Measurements from ENCODE around the gene PSMG3.
"Not testable (repeated sequence)": the region's sequence is repeated elsewhere in the genome, so short reads cannot be mapped to it uniquely, and the experiment has no call there.

PSMG3 gene

DNA sequence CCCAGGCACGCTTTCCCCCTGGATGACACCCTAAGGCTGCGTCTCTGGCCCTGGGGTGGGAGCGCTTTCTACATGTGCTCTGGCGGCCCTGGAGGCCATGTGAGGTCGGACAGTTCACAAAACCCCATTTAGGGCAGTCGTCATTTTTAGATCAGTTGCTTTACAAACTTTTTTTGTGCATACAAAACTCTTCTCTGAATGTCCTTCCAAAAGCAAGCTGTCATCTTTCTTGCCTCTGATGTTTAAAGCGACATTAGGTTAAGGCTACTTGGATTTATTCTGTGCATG, 33.4 kb downstream of the PSMG3 start:
- no peak for DNase-seq (ENCODE audit: extremely low read depth in 1 of 2, low read depth in 1 of 2)

DNA sequence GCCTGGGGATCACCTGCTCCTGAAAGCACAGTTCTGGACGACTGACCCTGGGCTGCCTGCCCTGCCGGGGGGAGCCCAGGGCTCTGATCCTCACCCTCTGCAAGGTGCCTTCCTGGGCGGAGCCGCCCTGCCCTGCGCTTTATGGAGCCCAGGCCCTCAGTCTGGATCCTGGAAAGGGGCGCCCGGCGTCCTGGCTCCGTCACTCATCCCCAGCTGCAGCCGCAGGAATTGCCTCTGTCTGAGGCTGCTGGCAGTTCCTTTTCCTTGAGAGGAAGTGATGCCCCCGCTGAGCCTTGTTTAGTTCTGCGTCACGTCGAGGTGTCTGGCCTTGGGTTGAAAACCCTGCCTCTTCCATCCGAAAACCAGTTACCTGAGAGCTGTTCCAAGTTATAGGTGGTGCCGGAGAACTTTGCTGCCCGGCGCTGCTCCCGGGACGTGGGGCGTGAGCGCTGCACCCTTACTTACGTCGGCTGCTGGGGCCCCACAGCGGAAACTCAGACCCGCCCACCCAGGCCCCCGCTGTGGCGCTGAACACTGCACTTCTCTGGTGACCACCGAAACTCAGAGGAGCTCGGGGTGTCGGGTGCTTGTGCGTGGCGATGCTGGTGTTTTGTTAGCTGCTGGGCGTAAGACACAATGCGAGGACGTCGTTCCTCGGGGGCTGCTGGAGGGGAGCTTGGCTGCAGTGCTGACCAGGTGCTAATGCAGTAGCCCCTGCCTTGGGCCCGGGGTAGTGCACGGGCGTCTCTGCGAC, 34.0 kb downstream of the PSMG3 start:
- no peak for DNase-seq (ENCODE audit: extremely low read depth in 1 of 2, low read depth in 1 of 2)

DNA sequence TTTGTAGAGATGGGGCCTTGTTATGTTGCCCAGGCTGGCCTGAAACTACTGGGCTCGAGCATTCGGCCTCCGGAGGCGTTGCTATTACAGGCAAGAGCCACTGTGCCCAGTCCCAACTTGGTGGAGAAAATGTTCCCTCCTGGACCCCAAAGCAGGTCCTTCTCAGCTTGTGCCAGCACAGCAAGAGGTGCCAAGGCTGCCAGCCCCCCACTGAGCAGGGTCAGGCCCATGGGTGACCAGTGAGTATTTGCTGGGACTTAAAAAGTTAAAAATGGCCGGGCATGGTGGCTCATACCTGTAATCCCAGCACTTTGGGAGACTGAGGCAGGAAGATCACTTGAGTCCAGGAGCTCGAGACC, 34.8 kb downstream of the PSMG3 start:
- no peak for DNase-seq (ENCODE audit: extremely low read depth in 1 of 2, low read depth in 1 of 2)

- no peak for DNase-seq (ENCODE audit: extremely low read depth in 1 of 2, low read depth in 1 of 2)
Observed at GRCh38 chr7:1534330-1535099, 35.3 kb downstream of the PSMG3 start.

GRCh38 chr7:1533547-1534329, 36.1 kb downstream of the PSMG3 start:
- DNase-seq (ENCODE audit: extremely low read depth in 1 of 2, low read depth in 1 of 2): no peak

DNA sequence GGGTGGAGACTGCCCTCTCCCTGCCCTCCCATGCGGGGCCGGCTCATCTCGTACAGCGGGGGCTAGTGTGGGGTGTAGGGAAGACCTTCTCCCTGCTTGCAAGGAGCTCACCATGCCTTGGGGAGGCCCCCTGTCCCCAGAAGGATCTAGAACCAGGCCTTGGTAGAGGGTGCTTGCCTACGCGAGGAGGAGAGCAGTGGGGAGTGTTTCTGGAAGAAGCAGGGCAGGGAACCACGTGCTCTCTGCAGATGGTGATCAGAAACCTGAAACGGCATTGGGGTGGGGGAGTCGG, 36.6 kb downstream of the PSMG3 start:
- DNase-seq (ENCODE audit: extremely low read depth in 1 of 2, low read depth in 1 of 2): no peak

DNA sequence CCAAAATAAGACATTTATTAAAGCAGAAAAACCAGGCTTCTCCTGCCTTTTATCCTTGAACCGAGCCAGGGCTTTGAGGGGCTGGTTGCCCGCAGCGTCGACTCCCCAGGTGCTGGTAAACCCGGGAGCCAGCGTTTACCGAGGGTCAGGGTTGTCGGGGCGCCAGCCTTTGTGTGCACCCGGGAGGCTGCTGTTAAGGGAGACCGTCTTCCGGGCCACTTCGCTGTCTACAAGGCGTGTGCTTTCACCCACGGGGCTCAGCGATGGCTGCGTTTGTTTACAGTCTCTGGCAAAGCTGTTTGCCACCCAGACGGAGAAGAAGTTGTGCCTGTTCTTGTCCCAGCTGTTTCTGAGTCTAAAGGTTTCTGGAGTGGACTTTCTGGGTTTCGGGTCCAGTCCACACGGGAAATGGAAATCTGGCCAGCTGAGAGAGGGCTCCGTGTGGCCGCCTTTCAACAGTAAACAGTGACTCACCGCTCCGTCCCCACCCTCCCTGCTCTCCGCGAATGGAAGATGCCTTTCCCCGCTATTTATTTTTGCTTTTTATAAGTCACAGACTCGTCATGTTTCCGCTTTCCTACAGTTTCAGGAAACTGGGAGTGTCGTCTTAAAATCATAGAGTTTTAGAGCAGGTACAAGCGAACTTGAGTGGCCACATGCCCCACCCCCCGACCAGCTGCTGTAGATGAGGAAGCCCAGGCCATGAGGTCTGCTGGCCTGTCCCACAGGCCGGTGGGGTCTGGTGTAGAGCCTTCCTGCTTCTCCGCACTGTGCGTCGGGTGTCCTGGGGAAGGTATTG, 37.2 kb downstream of the PSMG3 start:
- DNase-seq (ENCODE audit: extremely low read depth in 1 of 2, low read depth in 1 of 2): peak; percentile 40

DNA sequence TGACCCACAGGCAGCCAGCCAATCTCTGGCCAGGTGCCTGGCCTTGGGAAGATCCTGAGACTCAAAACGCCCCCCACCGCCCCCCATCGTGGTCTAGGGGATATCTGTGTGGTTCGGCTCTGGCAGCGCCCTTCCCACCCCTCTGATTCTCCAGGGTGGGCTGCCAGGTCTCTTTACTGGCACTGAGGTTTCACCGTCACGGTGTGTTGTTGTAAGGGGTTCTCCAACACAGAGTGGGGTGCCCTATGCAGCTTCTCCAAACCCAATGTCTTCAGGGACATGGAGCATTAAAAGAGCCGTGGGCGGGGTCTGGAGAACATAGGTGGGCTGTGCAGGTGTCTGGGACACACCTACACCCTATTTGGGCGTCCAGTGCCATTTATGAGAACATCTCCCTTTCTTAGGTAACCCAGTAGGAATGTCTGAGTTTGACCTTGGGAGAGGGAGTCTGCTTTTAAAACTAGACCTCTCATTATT, 37.8 kb downstream of the PSMG3 start:
- DNase-seq (ENCODE audit: extremely low read depth in 1 of 2, low read depth in 1 of 2): no peak

DNA sequence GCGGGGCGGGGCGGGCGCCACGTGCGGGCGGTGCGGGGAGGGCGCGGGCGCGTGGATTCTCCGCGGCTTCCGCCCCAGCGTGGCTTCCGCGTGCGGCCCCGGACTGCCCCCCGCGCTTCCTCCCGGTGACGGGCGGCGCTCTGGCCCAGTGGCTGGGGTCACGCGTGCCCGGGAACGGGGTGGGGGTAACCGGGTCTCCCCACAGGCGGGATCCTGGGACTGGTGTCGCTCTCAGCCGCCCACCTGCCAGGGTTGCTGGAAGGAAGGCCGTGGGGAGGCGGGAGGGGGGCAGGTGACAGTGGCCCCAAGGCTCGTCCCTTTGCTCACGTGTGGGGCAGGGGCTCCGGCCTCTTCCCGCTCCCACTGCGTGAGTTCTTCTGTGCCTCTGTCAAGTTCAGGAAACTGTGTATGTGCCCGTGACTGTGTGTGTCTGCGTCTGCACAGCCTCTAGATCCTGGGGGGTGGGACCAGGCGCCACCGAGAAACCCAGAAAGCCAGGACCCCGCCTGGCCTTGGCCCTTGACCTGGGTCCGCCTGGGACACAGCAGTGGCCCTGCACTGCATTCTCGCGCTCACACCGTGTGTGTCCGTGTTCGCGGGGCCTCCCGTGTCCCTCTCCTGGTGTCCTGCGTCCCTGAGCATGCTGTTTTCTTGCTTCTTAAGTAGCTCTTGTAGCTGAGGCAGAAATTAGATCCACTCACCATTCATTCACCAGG, 38.4 kb downstream of the PSMG3 start:
- DNase-seq (ENCODE audit: extremely low read depth in 1 of 2, low read depth in 1 of 2): peak in 1 of 2 donors; percentile 24

DNA sequence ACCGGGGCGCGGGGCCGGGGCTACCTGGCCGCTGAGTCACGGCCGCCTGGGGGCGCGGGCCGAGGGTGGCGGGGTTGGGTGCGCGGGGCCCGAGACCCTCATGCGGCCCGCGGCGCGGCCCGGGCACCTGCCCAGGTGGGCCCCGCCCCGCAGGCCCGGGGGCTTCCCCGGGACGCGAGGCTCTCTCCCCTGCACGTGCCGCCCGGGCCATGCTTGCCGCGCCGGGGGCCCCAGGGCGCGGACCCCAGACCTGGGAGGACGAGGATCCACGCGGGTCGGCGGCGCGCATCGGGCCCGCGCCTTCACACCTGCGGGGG, 38.9 kb downstream of the PSMG3 start:
- DNase-seq (ENCODE audit: extremely low read depth in 1 of 2, low read depth in 1 of 2): no peak

GRCh38 chr7:1529383-1530116, 40.3 kb downstream of the PSMG3 start:
- no peak for DNase-seq (ENCODE audit: extremely low read depth in 1 of 2, low read depth in 1 of 2)

DNA sequence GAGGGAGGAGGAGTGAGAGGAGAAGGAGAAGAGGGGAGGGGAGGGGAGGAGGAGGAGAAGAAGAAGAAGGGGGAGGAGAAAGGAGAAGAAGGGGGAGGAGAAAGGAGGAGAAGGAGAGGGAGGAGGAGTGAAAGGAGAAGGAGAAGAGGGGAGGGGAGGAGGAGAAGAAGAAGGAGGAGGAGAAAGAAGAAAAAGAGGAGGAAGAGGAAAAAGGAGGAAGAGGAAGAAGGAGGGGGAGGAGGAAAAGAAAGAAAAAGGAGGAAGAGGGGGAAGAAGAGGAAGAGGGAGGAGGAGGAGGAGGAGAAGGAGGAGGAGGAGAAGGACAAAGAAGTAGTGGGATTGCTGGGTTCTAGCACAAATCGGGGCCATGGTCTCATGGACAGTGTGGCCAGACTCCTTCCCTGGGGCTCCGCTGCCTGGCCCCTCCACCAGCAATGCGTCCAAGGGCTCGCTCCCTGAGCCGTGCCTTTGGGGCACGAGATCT, 43.5 kb downstream of the PSMG3 start:
- DNase-seq (ENCODE audit: extremely low read depth in 1 of 2, low read depth in 1 of 2): no peak

GRCh38 chr7:1525409-1525808, 44.4 kb downstream of the PSMG3 start:
- DNase-seq (ENCODE audit: extremely low read depth in 1 of 2, low read depth in 1 of 2): no peak

DNA sequence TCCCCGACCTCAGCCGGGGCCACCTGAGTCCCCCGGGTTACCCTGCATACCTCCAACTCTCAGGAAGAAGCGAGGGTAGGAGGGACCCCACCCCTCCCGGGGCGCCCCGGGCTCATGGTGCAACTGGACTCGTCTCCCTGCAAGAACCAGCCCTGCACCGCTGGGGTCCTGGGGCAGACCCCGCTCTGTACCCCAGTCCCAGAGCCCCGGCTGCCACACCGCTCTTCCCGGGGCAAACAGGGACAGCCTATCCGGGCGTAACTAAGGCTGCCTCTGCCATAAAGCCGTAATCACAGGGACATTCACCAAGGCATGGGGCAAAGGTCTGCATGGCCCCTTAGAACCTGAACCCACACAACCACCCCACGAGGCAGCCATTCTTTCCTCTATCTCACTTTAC, 46.0 kb downstream of the PSMG3 start:
- DNase-seq (ENCODE audit: extremely low read depth in 1 of 2, low read depth in 1 of 2): no peak

DNA sequence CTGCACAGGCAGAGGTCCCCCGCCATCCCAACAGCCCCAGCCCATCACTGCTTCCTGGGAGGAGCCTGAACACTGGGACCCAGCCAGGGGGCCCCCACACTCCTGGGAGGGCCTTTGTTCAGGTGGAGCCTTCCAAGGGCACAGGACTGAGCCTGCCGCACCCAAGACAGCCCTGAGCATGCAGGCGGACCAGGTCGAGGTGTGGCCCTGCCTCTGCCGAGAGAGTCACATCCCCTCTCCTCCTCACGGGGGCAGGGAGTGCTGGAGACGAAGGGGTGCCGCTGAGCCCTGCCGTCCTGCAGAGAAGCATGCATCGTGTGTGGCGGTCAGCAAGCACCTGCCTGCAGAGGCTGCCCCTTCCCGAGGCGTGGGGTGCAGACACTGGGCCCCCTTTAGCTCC, 46.6 kb downstream of the PSMG3 start:
- DNase-seq (ENCODE audit: extremely low read depth in 1 of 2, low read depth in 1 of 2): no peak

DNA sequence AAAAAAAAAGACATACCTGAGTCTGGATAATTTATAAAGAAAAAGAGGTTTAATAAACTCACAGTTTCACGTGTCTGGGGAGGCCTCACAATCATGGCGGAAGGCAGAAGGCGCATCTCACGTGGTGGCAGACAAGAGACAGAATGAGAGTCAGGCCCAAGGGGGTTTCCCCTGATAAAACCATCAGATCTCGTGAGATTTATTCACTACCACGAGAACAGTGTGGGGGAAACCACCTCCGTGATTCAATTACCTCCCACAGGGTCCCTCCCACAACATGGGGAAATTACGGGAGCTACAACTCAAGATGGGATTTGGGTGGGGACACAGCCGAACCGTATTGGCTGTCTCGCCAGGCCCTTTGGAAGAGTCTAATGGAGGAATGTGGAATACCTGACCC, 48.4 kb downstream of the PSMG3 start:
- DNase-seq (ENCODE audit: extremely low read depth in 1 of 2, low read depth in 1 of 2): no peak

GRCh38 chr7:1520539-1521234, 49.1 kb downstream of the PSMG3 start:
- no peak for DNase-seq (ENCODE audit: extremely low read depth in 1 of 2, low read depth in 1 of 2)

DNA sequence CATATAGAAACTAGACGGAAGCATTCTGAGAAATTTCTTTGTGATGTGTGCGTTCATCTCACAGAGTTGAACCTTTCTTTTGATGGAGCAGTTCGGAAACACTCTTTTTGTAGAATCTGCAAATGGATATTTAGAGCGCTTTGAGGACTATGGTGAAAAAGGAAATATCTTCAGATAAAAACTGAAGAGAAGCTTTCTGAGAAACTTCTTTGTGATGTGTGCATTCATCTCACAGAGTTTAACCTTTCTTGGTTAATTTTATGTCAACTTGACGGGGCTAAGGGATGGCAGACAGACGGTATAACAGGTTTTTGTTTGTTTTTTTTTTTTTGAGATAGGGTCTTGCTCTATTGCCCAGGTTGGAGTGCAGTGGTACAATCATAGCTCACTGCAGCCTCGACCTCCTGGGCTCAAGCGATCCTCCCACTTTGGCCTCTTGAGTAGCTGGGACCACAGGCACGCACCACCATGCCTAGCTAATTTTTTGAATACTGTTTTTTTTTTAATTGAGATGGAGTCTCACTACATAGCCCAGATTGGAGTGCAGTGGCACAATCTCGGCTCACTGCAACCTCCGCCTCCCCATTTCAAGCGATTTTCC, 50.4 kb downstream of the PSMG3 start:
- not testable (repeated sequence) for DNase-seq (ENCODE audit: extremely low read depth in 1 of 2, low read depth in 1 of 2)

Measured in activated CD8-positive, alpha-beta memory T cell treated with anti-CD3 and anti-CD28 coated beads for 1 hour (primary cell).